HG02852 (cell line): ENCODE results near the gene ARAP2.
A peak's percentile ranks its signal among the peaks of the same experiment; 100 is the strongest.

ENCODE experiments used
- ATAC-seq: cut with Tn5 transposase; IDR thresholded peaks from one replicate; pipeline ENCODE4 v1.9.1; 2021; ENCODE audit warnings: mild to moderate bottlenecking, moderate library complexity; ENCODE audit not compliant: unreplicated experiment

ARAP2 gene

DNA sequence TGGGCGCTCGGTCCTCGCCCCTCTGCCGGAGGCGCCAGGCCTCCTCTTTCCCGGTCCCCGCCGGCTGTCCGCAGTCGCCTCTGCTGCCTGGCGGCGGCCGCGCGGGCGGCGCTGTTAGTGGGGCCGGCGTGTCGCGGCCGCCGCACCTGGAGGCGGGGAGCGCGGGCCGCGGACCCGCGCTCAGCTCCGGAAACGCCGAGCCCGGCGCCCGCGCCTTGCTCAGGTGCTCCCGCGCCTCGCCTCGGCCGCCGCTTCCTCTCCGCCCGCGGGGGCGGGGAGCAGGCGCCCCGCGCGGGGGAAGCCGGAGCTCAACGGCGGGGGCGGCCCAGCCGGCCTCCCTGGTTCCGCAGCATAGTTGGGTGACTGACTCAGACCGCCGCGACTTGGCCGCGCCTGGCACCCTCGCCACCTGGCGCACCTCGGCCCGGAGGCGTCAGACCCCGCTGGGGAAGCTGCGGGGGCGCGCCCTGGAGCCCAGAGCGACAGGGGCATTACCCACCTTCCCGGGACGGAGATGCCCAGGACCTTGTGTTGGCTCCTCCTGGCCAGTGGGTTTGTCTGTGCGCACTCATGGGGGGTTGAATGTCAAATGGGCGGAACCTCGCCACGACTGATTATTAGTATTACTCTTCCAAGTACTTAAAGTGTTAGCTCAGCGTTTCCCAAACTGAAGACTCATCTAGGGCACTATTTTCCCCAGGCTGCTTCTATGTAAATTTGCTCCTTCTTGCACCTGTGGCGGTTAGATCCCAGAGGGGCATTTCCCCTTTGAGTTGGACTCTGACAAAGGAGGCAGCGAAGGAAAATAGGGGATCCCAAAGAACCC, at the start of gene ARAP2:
Gene ARAP2, minus strand, starts transcription at position 258 of the 826 bp plus-strand sequence. CDS start 15,028 bp downstream, outside the sequence.
- ATAC-seq, result peak; percentile 59

GRCh38 chr4:36292556-36293188, 48.4 kb upstream of the ARAP2 start:
- no peak for ATAC-seq

- ATAC-seq, result no peak
Observed at GRCh38 chr4:36290641-36291040, 46.3 kb upstream of the ARAP2 start.

DNA sequence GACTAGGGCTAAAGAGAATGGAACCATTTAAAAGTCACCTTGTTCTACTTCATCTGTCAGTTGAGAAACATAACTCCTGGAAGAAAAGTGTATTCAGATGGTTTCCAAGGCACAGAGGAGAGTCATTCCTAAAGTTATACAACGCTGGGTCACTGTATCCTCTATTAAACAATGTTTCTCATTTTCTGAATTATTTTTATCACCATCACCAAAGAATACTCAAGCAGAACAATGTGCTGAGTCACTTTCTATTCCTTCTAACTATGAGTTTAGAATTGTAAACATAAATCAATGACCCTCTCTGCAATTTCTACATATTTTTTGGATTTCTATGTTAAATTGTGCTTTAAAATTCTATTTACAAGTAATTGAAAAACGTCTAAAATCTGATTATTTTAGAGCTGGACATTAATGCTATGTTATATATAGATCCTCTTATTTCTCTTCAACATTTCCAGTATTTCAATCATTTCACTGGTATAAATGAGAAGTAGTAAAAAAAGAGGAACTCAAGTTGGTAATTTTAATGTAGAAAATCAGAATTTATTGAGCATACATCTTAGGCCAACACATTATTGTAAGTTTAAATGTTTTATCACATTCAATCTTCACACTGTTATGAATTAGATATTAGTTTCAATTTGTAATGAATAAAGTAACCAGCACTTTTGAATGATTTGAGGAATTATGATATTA, 44.6 kb upstream of the ARAP2 start:
- ATAC-seq, result no peak

DNA sequence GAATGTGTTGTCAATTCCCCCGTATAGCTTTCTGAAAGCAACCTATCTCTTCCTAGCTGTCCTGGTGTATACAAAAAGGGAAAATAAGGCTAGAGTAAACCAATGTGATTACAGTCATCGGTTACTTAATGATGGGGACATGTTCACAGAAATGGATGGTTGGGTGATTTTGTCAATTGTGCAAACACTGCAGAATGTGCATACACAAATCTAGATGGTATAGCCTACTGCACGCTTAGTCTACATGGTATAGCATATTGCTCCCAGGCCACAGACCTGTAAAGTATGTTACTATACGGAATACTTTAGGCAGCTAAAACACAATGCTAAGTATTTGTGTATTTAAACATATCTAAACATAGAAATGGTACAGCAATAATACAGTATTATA, 42.2 kb upstream of the ARAP2 start:
- no peak for ATAC-seq

GRCh38 chr4:36285784-36286480, 41.6 kb upstream of the ARAP2 start:
- peak; percentile 98 for ATAC-seq

- ATAC-seq, result no peak
Observed at GRCh38 chr4:36283912-36284465, 39.7 kb upstream of the ARAP2 start.

GRCh38 chr4:36282503-36283030, 38.3 kb upstream of the ARAP2 start:
- ATAC-seq, result no peak

DNA sequence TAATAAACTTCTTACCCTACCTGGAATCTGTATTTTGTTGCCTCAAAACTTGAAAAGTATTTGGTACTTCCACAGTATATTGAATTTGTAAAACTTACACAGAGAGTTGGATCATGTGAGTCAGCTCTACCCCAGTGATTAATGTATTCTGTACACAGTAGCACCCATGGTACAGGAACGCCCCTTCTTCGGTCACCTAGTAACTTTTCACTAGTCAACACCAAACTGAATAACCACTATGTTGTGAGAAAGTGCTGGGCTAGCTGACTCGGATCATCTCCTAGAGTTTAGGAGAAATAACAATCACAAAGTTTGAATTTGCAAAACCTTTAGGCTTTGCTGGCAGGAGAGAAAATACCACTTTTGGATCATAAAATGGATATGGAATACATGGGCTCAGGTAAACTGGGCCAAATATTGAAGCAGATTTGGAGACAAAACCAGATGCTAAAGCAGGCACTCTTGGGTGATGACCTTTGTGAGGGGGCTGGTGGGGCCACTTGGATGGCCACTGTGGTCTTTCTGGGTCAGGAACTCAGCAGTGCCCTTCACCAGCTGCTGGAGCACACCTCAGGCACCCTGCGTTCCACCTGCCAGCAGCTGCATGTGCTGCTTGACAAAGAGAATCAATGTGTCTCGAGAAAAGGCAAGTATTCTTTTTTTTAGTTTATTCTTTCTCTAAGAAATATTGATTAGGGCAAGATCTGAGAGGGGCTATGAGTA, 37.2 kb upstream of the ARAP2 start, which contains the start of gene DTHD1:
Gene DTHD1, plus strand, starts transcription at position 233 of the 723 bp plus-strand sequence. Its CDS starts 143 bp downstream, at position 376.
- no peak for ATAC-seq

DNA sequence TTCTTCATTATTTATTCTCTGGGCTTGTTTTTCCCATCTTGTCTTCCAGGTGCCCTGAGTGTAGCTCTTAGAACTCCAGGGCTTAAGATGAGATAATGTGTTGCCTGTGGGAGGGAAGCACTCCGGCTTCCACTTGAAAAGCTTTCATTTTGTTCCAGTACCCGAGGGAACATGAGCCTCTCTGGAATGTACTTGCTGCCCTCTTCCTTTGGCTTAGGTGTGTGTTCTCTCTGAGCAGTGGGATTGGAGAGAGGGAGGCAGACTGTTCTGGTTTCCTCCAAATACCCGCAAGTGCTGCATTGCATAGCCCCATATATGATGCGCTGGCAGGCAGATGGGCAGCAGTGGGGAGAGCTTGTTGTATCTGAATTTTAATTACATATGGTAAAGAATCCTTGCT, 36.2 kb upstream of the ARAP2 start:
- ATAC-seq, result no peak

GRCh38 chr4:36278789-36279188, 34.5 kb upstream of the ARAP2 start:
- no peak for ATAC-seq

- peak; percentile 73 for ATAC-seq
Observed at GRCh38 chr4:36277533-36277932, 33.2 kb upstream of the ARAP2 start.

GRCh38 chr4:36274158-36274557, 29.8 kb upstream of the ARAP2 start:
- no peak for ATAC-seq

DNA sequence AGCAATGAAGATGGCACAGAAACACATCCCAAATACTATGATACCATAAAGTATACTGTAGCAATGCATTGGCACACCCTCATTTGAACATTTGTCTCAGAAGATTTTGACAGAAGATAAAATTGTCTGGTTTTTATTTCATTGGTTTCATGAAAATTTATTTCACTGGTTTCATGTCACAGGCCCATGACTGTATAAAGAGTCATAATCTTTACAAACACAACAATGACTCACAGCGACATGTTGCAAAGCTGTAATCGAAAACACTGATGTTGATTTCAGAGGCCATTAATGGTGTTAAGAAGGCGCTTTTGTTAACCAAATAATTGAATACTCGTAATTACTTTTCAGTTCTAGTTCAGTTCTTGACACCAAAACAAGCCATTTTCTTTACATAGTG, 29.0 kb upstream of the ARAP2 start:
- no peak for ATAC-seq

DNA sequence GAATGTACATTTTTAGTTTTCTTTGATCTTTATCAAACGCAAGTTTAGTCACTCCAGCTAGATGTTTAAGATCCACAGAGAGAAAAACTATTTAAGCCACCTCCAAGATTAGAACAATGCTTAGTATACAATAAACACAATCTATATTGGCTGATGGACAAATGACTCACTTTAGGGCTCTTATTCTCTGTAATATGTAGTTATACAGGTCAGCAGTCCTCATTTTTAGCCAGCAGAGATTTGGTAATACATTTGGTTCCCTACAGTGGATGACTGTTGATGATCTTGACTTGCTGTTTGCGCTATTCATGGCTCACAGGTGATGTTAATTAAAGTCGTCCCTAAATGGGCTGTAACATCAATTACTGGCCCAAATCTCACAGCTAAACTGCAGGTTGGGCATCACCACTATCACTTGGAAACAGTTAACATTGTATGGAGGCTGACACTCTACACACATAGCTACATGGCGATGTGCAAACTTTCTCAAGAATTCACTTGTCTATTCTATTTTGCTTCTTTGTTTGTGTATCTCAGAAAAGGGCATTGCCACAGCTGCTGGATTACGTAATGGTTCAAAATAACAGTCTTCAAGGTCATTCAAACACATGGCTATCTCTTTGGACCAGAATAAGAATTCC, 25.3 kb upstream of the ARAP2 start:
- no peak for ATAC-seq

- no peak for ATAC-seq
Observed at GRCh38 chr4:36269101-36269500, 24.8 kb upstream of the ARAP2 start.

DNA sequence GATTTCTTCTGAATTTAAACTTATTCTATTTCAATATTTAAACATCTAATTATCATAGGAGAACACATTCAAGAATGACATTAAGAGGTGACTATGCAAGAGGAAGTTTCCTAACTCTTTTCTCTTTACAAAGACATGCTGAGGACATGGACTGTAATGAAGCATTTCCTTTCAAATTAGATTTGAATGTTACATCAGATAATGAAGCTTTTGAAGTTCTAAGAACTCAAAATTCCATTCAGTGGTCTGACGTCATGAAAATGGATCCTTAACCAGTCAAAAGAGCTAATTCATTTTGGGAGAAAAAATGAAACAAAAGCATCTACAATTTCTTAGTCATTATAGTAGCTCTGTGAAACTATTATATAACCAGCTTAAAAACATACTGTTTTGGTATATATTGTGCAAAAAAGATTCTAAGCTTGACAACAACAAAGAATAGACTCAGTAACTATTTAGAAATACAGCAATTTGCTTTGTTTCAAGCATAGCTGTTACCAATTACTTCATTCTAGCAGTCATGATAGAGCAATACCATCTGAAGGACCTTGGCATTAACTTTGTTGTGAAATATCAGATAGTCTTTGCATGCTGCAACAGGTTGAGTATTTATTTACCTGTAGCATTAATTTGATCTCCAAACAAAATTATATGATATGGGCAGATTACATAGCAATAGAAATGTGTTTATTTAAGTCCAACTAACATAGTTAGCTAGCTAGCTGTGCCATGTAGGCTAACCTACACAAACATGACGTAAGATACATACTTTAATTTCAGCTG, 23.4 kb upstream of the ARAP2 start:
- ATAC-seq, result no peak

GRCh38 chr4:36264207-36264826, 20.0 kb upstream of the ARAP2 start:
- no peak for ATAC-seq
